Stimulated activated CD8-positive, alpha-beta memory T cell treated with anti-CD3 and anti-CD28 coated beads, Interleukin-2, amount 100 ng/mL, for 48 hours (primary cell): ENCODE measurements around the gene GSDME.
A peak's percentile ranks its signal among the peaks of the same experiment; 100 is the strongest.
"Not testable (repeated sequence)": the region's sequence is repeated elsewhere in the genome, so short reads cannot be mapped to it uniquely, and the experiment has no call there.

Source experiments
- DNase-seq, 2 donors: peaks; one replicate each; pipeline ENCODE4 v3.0.0-alpha.2; 2020; ENCODE audit warnings: low read depth in 2 of 2

GSDME gene

DNA sequence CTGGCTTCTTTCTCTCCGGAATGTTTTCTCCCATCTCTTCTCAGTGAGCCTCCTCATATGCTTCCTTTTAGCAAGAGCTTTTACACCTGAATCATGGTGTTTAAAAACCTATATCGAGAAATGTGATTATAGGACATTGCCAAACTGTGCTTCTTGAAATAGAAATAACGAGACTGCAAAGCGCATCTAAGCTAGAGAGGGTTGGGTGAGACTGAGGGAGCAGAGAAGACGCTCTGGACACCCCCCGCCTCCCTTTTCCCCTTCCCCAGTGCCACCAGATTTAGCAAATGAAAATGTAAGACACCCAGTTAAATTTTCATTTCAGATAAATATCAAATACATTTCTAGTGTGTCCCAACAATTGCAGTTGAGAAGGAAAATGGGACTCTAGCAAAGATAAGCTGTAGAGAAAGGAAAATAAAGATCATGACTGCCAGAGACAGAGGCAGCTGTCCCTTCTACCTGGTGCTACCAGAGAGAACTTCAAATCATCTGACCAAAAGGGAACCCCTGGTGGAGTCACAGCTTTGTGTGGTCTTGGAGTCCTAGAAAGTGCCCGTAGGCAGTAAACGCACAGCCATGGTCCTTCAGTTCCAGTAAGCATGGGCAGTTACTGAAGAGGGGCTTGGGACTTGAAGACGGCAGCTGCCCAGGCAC lies 14.6 kb downstream of the GSDME start:
- DNase-seq: no peak

DNA sequence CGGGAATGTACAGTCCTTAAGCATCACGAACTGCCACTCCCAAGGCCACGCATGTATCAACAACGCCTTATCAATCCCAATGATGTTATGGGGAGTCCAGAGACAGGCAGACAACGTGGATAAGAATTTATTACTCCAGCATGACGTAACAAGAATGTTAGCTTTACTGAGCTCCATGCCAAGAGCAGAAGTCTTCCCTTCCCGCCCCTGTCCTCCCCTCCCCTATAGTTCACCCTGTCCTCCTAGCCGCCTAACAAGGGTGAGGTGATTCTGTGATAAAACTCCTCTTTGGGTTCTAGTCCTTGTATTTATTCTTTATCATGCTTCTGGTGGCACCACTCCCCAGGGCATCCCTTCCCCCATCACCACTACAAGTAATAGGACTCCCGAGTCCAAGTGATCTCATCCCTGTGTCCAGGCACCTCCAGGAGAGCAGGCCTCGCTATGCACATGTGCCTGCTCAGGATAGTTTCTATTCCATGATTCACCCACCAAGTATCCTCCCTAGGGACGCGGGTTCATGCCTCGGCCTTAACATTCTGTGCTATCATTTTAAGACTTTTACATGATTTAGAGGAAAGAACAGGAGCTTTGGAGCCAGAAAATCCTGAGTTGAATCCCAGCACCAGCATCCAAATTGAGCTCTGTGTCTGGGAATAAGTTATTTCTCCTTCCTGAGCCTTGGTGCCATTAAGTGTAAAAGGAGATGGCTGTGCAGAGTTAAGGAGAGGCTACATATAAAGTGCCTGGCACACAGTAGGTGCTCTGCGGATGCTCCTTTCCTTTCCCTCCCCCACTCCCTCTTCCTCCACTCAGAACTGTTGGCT lies 15.4 kb downstream of the GSDME start:
- DNase-seq: no peak

GRCh38 chr7:24740871-24741270 lies 16.4 kb downstream of the GSDME start:
- no peak for DNase-seq

- no peak for DNase-seq
Measured at GRCh38 chr7:24739306-24739705, 18.0 kb downstream of the GSDME start.

GRCh38 chr7:24738577-24738976 lies 18.7 kb downstream of the GSDME start:
- no peak for DNase-seq

- DNase-seq: no peak
Measured at GRCh38 chr7:24737281-24737680, 20.0 kb downstream of the GSDME start.

GRCh38 chr7:24735594-24735993 lies 21.7 kb downstream of the GSDME start:
- DNase-seq: not testable (repeated sequence)

GRCh38 chr7:24734306-24734705 lies 23.0 kb downstream of the GSDME start:
- no peak for DNase-seq

DNA sequence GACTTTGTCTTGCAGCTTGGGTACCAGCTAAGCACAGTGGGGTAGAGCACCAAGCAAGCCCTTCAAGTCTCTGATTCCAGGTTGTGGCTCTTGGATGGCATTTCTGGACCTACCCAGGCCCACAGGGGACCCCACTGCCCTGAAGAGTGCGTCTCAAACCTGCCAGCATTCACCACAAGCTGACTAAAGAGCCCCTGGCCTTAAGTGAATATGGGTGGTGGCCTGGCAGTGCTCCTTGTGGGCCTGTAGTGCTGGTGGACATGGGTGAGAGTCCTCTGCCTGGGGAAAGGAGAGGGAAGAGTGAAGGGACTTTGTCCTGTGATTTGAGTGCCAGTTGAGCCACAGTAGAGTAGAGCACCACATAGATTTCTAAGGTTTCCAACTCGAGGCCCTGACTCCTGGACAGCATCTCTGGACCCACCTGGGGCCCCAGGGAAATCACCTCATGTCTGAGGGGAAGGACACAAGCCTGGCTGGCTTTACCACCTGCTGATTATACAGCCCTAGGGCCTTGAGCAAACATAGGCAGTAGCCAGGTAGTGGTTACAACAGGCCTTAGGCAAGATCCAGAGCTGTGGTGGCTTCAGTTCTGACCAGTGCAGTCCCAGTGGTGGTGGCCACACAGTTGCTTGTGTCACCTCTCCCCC lies 23.7 kb downstream of the GSDME start:
- DNase-seq: no peak

DNA sequence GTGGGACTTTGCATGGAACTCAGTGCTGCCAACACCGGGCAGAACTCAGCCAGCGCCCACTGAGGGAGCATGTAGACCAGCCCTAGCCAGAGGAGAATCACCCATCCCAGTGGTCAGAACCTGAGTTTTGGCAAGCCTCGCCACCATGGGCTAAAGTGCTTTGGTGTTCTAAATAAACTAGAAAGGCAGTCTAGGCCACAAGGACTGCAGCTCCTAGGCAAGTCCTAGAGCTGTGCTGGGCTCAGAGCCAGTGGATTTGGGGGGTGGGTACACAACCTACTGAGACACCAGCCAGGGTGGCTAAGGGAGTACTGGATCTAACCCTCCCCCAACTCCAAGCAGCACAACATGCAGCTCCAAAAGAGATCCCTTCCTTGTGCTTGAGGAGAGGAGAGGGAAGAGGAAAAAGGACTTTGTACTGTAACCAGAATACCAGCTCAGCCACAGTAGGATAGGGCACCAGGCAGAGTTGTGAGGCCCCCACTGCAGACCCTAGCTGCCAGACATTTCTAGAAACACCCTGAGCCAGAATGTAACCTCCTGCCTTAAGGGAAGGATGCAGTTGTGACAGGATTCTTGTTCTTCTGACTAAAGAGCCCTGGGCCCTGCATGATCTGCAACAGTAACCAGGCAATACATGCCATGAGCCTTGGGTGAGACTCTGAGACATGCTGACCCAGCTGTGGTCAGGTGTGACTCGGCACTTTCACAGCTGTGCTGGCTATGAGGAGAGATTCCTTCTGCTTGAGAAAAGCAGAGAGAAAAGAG lies 24.4 kb downstream of the GSDME start:
- DNase-seq: no peak

GRCh38 chr7:24731313-24731712 lies 26.0 kb downstream of the GSDME start:
- DNase-seq: no peak

GRCh38 chr7:24730018-24730369 lies 27.3 kb downstream of the GSDME start:
- DNase-seq: no peak

- no peak for DNase-seq
Measured at GRCh38 chr7:24729365-24730017, 27.8 kb downstream of the GSDME start.

GRCh38 chr7:24728503-24729364 lies 28.5 kb downstream of the GSDME start:
- DNase-seq: peak in 1 of 2 donors; percentile 14

- DNase-seq: no peak
Measured at GRCh38 chr7:24728121-24728500, 29.2 kb downstream of the GSDME start.

DNA sequence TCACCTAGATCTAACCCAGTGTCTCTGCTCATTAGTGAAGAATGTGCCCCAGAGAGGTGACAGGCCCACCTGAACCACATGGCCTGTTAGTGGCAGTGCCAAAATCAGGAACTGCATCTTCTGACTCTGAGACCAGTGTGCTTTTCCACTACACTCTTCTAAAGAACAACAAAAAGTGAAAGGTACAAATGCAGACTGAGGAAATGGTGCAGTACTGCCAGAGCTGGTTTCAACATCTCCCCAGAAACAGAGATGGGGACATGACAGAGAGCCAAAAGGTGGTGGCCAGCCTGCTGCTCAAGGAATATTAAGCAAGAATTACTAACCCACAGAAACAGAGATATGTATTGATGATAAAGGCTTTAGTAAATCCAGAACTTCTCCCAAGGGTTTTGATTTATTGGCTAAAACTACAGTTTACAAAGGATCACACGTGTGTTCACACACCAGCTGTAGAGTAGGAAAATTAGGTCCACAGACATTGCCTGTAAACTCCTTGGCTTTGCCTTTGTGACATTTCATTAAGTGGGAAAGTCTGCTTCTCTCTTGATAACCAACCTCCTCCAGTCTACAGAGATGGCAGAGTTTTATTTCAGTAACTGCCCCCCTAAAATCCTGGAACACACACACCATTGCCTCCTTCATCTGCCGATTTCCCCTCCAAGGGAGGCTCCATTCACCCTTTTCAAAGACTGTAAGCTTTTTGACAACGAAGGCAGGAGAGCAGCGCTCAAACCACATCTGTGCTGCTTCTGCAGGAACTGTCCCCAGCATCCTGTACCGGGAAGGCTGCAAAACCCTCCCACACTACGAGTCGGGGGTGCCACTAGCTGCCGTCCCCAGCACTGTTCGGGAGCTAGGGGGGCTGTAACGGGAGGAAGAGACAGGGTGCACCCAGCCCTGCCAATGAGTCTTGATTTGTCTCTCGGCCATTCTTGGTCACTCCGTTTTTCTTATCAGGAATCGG lies 29.8 kb downstream of the GSDME start:
- DNase-seq: no peak

GRCh38 chr7:24725554-24726241 lies 31.6 kb downstream of the GSDME start:
- no peak for DNase-seq

DNA sequence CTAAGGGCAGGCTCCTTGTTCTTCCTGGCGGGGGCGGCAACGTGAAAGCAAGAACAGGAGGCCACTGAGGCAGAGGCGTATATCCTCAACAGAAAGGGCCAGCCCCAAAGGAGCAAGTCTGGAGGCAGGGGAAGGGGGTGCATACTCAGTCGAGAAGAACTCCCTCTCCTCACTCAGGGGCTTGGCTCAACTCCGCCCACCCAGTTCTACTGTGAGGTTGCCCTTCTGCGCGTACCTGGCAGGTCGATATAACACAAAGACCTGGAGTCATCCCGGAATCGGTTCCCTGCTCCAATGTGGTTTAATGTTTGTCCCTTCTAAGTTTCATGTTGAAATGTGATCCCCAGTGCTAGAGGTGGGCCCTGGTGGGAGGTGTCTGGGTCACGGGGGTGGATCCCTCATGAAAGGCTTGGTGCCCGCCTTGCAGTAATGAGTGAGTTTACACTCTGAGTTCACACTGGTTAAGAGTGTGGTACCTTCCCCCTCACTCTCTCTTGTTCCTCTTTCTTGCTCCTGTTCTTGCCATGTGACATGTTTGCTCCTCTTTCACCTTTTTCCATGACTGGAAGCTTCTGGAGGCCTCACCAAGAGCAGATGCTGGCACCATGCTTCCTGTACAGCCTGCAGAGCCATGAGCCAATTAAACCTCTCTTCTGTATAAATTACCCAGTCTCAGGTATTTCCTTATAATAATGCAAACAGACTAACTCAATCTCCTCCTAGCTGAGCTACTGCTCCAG lies 32.6 kb downstream of the GSDME start:
- DNase-seq: no peak
